ENCODE results near the gene STARD7.

STARD7 gene

GRCh38 chr2:96135621-96136020, 73.0 kb downstream of the STARD7 start:
- no peak overlapping the region for H2AFZ ChIP-seq
- no peak overlapping the region for H3K27ac ChIP-seq
- no peaks in the 10 kb centered on the region for H3K79me2 ChIP-seq
- H3K9me3 ChIP-seq (ENCODE audit: control insufficient read depth, low read length), result no peaks in the 10 kb centered on the region
- H3K4me2 ChIP-seq (ENCODE audit: low read length), result no peak overlapping the region
- no peaks in the 10 kb centered on the region for H3K36me3 ChIP-seq (ENCODE audit: control insufficient read depth, insufficient read depth, low read length)
- no peaks in the 10 kb centered on the region for H3K4me1 ChIP-seq
- TF ChIP-seq CTCF (IDR thresholded peaks at IDR 0.05), result no peak
- no peak overlapping the region for H3K9ac ChIP-seq
- no peaks in the 10 kb centered on the region for H3K27me3 ChIP-seq (ENCODE audit: control insufficient read depth, insufficient read depth, low read length)
- no peak overlapping the region for H3K4me3 ChIP-seq (ENCODE audit: low read depth, low read length)

GRCh38 chr2:96135171-96135570, 73.5 kb downstream of the STARD7 start:
- H3K4me1 ChIP-seq, result no peaks in the 10 kb centered on the region
- no peaks in the 10 kb centered on the region for H3K9me3 ChIP-seq (ENCODE audit: control insufficient read depth, low read length)
- H3K36me3 ChIP-seq (ENCODE audit: control insufficient read depth, insufficient read depth, low read length), result no peaks in the 10 kb centered on the region
- no peak overlapping the region for H3K4me2 ChIP-seq (ENCODE audit: low read length)
- no peak overlapping the region for H2AFZ ChIP-seq
- H3K79me2 ChIP-seq, result no peaks in the 10 kb centered on the region
- no peak overlapping the region for H3K4me3 ChIP-seq (ENCODE audit: low read depth, low read length)
- no peak overlapping the region for H3K9ac ChIP-seq
- no peak for TF ChIP-seq CTCF (IDR thresholded peaks at IDR 0.05)
- H3K27me3 ChIP-seq (ENCODE audit: control insufficient read depth, insufficient read depth, low read length), result no peaks in the 10 kb centered on the region
- H3K27ac ChIP-seq, result no peak overlapping the region

All from parathyroid adenoma (tissue), 2 donors.